ENCODE measurements around the gene UBALD2. TPM values are rescaled to one million over a fixed set of nuclear protein-coding genes. Genes with fewer than 3 reads are reported as not detected.
"Not testable (repeated sequence)": the region's sequence is repeated elsewhere in the genome, so short reads cannot be mapped to it uniquely, and the experiment has no call there.

UBALD2 gene
- total RNA-seq, 1 donor from 2014 or later, result 26.4 TPM

GRCh38 chr17:76266244-76266938 lies 1.2 kb downstream of the UBALD2 start:
- Mint-ChIP-seq H3K36me3 (no peaks in the 10 kb centered on the region), H3K9me3 (no peaks in the 10 kb centered on the region), H3K4me3 (peak overlapping the region; percentile 79), H3K27me3 (ENCODE audit: low read depth) (no peaks in the 10 kb centered on the region), H3K27ac (peak overlapping the region; percentile 92), H3K4me1 (peaks cover 33% of the 10 kb centered on the region)
- no peak for TF ChIP-seq CTCF (IDR thresholded peaks at IDR 0.05; ENCODE audit: unreplicated experiment)
- DNase-seq (ENCODE audit: low spot score in 2 of 2, unreplicated experiment in 2 of 2), result no peak

DNA sequence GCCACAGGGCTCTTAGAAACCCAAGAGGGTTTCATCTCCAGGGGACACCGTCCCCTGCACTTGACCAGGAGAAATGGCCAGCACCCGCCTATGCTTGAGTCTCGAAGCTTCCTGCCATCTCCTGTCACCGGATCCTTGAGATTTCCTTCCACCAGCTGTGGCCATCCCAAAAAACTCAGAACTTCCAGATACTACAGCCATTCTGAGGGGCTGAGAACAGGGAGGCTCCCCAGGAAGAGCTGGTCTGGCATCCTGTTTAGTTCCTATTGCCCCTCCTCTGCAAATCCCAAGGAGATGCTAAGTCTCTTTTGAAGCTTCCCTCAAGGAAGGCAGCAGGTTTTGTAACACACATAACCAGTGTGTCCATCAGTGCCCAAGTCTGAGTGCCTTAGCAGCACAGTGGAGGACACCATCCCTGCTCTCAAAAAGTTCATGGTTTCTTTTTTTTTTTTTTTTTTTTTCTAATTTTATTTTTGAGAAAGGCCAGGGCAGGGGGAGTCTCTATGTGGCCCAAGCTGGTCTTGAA lies 2.0 kb downstream of the UBALD2 start:
- peak overlapping the region; percentile 79 for H3K4me3 Mint-ChIP-seq
- H3K36me3 Mint-ChIP-seq, result no peaks in the 10 kb centered on the region
- no peaks in the 10 kb centered on the region for H3K9me3 Mint-ChIP-seq
- peak overlapping the region; percentile 92 for H3K27ac Mint-ChIP-seq
- peaks cover 33% of the 10 kb centered on the region for H3K4me1 Mint-ChIP-seq
- no peak for DNase-seq (ENCODE audit: low spot score in 2 of 2, unreplicated experiment in 2 of 2)
- no peak for TF ChIP-seq CTCF (IDR thresholded peaks at IDR 0.05; ENCODE audit: unreplicated experiment)
- H3K27me3 Mint-ChIP-seq (ENCODE audit: low read depth), result no peaks in the 10 kb centered on the region

DNA sequence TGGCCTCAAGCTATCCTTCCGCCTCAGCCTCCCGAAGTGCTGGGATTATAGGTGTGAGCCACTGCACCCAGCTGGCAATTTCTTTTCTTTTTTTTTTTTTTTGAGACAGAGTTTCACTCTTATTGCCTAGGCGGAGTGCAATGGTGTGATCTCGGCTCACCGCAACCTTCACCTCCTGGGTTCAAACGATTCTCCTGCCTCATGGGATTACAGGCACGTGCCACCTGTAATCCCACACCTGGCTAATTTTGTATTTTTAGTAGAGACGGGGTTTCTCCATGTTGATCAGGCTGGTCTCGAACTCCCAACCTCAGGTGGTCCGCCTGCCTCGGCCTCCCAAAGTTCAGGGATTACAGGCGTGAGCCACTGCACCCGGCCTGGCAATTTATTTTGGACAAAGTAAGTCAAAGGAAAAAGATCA lies 2.4 kb downstream of the UBALD2 start:
- peaks cover 31% of the 10 kb centered on the region for H3K4me1 Mint-ChIP-seq
- peak overlapping the region; percentile 42 for H3K4me3 Mint-ChIP-seq
- not testable (repeated sequence) for H3K27me3 Mint-ChIP-seq (ENCODE audit: low read depth); DNase-seq (ENCODE audit: low spot score in 2 of 2, unreplicated experiment in 2 of 2); H3K36me3 Mint-ChIP-seq; H3K9me3 Mint-ChIP-seq
- H3K27ac Mint-ChIP-seq, result peak overlapping the region; percentile 56

DNA sequence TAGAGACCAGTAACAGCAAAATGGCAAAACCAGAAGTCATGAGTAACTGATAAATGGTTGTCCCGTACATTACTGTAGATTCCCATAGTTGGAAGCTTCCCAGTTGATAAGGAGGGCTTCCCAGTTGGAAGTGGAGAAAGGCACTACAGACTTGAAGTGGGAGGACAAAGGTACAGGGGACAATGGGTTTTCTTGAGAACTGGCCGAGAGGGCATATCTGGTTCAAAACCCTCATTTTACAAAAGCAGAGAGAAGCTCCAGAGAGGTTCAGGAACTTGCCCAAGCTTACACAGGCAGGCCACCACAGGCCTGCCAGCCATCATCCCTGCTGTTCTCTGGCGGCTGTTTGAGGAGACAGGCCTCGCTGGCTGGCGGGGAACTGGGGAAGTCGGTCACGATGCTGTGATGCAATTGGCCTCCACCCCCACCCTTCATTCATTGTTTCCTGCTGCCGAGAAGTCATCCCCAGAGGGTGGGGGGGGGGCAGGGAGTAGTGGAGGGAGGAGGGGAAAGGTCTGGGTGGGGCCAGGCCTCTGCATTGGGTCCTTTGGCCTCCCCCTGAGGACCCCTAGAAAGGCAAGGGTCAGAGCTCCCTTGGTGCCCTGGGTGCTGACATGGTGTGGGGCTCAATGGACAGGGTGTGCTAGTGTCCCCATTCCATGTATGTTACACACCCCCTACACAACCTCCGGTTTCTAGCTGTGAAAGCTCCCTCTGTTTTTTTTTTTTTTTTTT lies 3.0 kb downstream of the UBALD2 start:
- DNase-seq (ENCODE audit: low spot score in 2 of 2, unreplicated experiment in 2 of 2), result no peak
- H3K27me3 Mint-ChIP-seq (ENCODE audit: low read depth), result no peaks in the 10 kb centered on the region
- H3K4me3 Mint-ChIP-seq, result peak overlapping the region; percentile 42
- TF ChIP-seq CTCF (IDR thresholded peaks at IDR 0.05; ENCODE audit: unreplicated experiment), result no peak
- peaks cover 27% of the 10 kb centered on the region for H3K4me1 Mint-ChIP-seq
- H3K36me3 Mint-ChIP-seq, result no peaks in the 10 kb centered on the region
- peak overlapping the region; percentile 56 for H3K27ac Mint-ChIP-seq
- no peaks in the 10 kb centered on the region for H3K9me3 Mint-ChIP-seq

GRCh38 chr17:76268991-76269981 lies 4.1 kb downstream of the UBALD2 start:
- H3K9me3 Mint-ChIP-seq, result no peaks in the 10 kb centered on the region
- H3K36me3 Mint-ChIP-seq, result no peaks in the 10 kb centered on the region
- no peaks in the 10 kb centered on the region for H3K27me3 Mint-ChIP-seq (ENCODE audit: low read depth)
- no peak for DNase-seq (ENCODE audit: low spot score in 2 of 2, unreplicated experiment in 2 of 2)
- H3K4me1 Mint-ChIP-seq, result peaks cover 22% of the 10 kb centered on the region
- H3K27ac Mint-ChIP-seq, result peak overlapping the region; percentile 16
- no peak for TF ChIP-seq CTCF (IDR thresholded peaks at IDR 0.05; ENCODE audit: unreplicated experiment)
- H3K4me3 Mint-ChIP-seq, result no peak overlapping the region

All from mesothelial cell of epicardium (in vitro differentiated cells).